Measurements from ENCODE around the gene P2RY12.

- no peak for TF ChIP-seq POLR2A (IDR thresholded peaks at IDR 0.05; ENCODE audit: low read depth, low read length)
- no peak for TF ChIP-seq POU2F2 (IDR thresholded peaks at IDR 0.05; ENCODE audit: low read depth, low read length)
- TF ChIP-seq TAF1 (IDR thresholded peaks at IDR 0.05; ENCODE audit: low read depth, low read length), result no peak
- no peak for TF ChIP-seq PAX5 (IDR thresholded peaks at IDR 0.05; ENCODE audit: insufficient read depth, low read length, severe bottlenecking)
- TF ChIP-seq POLR2AphosphoS5 (IDR thresholded peaks at IDR 0.05; ENCODE audit: low read depth, low read length), result no peak
- TF ChIP-seq SPI1 (IDR thresholded peaks at IDR 0.05; ENCODE audit: low read depth, low read length), result no peak
Observed at GRCh38 chr3:151320131-151320530, 64.4 kb downstream of the P2RY12 start.
